Bronchial epithelial cell (primary cell): ENCODE results near the gene ARHGEF19. TPM values are rescaled to one million over a fixed set of nuclear protein-coding genes. Genes with fewer than 3 reads are reported as not detected.

Experiments used
- DNase-seq: peaks from one replicate; pipeline ENCODE4 v3.0.0-alpha.2; 2010; ENCODE audit warnings: low read depth
- FAIRE-seq: peaks from 2 replicates; lab custom pipeline; 2011; peaks lifted over from hg19 to GRCh38; lab: Jason Lieb, UNC
- H3K27me3 ChIP-seq: 2 replicates; pipeline ENCODE4 v1.5.1; 2011; ENCODE audit warnings: low read length; ENCODE audit not compliant: control insufficient read depth, insufficient read depth
- H3K36me3 ChIP-seq: 2 replicates; pipeline ENCODE4 v1.5.1; 2011; ENCODE audit warnings: low read length; ENCODE audit not compliant: control insufficient read depth, insufficient read depth
- H3K4me3 ChIP-seq: 2 replicates; pipeline ENCODE4 v1.5.1; 2011; ENCODE audit warnings: mild to moderate bottlenecking, low read depth, low read length, control low read depth
- total RNA-seq: library from RNA; depleted of rRNA; stranded (reverse); fragments of >200 nt; gene quantifications from 2 replicates; pipeline ENCODE4 v1.2.1, GENCODE V29; 2014
- TF ChIP-seq, protein P1 (sequence below): IDR thresholded peaks from 2 replicates; pipeline ENCODE4 v1.5.1; 2011; ENCODE audit warnings: mild to moderate bottlenecking, moderate library complexity, low read length, control low read depth, inconsistent platforms; ENCODE audit not compliant: insufficient read depth, severe bottlenecking

Gene ARHGEF19
- total RNA-seq, 1 donor from 2014 or later: 3.2 TPM

- TF ChIP-seq, protein P1, sequence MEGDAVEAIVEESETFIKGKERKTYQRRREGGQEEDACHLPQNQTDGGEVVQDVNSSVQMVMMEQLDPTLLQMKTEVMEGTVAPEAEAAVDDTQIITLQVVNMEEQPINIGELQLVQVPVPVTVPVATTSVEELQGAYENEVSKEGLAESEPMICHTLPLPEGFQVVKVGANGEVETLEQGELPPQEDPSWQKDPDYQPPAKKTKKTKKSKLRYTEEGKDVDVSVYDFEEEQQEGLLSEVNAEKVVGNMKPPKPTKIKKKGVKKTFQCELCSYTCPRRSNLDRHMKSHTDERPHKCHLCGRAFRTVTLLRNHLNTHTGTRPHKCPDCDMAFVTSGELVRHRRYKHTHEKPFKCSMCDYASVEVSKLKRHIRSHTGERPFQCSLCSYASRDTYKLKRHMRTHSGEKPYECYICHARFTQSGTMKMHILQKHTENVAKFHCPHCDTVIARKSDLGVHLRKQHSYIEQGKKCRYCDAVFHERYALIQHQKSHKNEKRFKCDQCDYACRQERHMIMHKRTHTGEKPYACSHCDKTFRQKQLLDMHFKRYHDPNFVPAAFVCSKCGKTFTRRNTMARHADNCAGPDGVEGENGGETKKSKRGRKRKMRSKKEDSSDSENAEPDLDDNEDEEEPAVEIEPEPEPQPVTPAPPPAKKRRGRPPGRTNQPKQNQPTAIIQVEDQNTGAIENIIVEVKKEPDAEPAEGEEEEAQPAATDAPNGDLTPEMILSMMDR: no peak
- DNase-seq (no peak), FAIRE-seq (no peak)
- no peak overlapping the region for H3K4me3 ChIP-seq
- H3K27me3 ChIP-seq: no peaks in the 10 kb centered on the region
- peaks cover 1% of the 10 kb centered on the region for H3K36me3 ChIP-seq
These were observed 3.2 kb downstream of the ARHGEF19 start for GRCh38 chr1:16209132-16209846.

DNA sequence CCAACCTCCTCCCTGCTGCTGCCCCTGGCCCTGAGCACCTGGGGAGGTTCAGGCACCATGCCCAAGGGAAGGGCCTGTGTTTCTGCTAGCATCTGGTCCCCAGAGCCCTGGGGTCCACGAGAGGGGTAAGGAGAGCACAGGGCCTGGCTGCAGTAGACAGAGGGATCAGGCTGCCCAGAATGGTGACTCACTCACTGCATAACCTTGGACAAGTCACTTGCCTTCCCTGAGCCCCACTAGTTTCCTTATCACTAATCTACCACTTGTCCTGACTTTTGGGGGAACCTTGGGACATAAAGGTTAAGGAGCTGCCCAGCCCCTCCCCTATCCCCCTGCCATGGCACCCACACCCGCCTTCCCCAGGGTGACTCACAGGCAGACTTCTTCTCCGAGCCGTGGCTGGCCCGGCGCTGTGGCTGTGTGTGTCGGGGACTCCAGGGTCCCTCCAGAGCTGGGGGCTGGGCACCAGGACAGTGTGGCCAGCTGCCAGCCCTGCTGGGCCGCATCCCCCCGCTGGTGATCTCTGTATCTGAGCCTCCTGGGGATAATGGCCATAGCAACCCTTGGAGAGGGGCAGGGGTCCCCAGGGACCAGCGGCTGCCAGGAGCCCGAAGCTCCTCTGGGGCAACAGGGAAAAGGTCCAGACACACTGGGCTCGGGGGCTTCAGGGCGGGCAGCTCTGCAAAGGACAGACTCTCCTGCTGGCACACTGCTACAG lies 4.0 kb downstream of the ARHGEF19 start:
- Histone ChIP-seq H3K27me3 (no peaks in the 10 kb centered on the region), H3K4me3 (no peak overlapping the region), H3K36me3 (peaks cover 1% of the 10 kb centered on the region)
- TF ChIP-seq, protein P1: no peak
- DNase-seq (peak; percentile 40), FAIRE-seq (no peak)

- no peaks in the 10 kb centered on the region for H3K27me3 ChIP-seq
- no peak for FAIRE-seq
- peaks cover 1% of the 10 kb centered on the region for H3K36me3 ChIP-seq
- no peak for DNase-seq
- H3K4me3 ChIP-seq: peak overlapping the region; percentile 43
- TF ChIP-seq, protein P1: no peak
These were observed 4.9 kb downstream of the ARHGEF19 start for GRCh38 chr1:16207318-16208269.

DNA sequence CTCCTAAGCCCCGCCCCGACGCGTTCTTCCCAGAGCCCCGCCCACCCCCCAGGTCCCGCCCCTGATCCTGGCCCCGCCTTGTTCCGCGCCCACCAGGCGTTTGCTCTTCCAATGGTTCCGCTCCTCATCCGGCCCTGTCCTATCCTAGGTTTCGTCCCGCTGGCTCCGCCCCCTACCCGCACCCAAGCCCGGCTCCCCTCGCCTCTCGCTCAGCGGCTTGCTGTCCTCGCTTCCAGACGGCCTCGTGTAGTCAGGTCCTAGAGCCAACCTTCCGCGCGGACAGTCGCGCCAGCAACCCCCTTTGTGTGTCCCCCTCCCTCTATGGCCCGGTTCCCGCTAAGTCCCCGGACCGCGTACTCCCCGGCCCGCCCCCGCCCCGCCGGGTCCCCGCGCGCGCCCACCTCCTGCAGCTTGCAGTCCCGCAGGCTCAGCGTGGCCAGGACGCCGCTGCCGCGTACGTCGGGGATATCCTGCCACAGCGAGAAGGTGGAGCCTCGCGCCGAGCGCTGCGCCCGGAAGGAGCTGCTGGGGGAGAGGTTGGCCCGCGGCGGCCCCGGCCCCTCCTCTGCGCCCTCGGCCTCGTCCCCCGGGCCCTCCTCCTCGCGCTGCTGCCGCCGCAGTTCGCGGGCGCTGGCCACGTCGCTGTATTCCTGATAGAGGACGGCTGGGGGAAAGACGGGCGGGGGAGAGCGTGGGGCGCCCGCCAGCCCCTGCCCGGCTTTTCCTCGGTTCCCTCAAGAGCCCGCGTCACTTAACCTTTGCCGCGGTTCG lies 5.7 kb downstream of the ARHGEF19 start:
- FAIRE-seq (no peak), DNase-seq (peak; percentile 93)
- Histone ChIP-seq H3K36me3 (peaks cover 1% of the 10 kb centered on the region), H3K4me3 (peak overlapping the region; percentile 43), H3K27me3 (no peaks in the 10 kb centered on the region)
- TF ChIP-seq, protein P1: no peak

GRCh38 chr1:16205891-16206546 lies 6.4 kb downstream of the ARHGEF19 start:
- H3K36me3 ChIP-seq: peaks cover 1% of the 10 kb centered on the region
- TF ChIP-seq, protein P1: no peak
- no peaks in the 10 kb centered on the region for H3K27me3 ChIP-seq
- DNase-seq (no peak), FAIRE-seq (no peak)
- peak overlapping the region; percentile 41 for H3K4me3 ChIP-seq
